ENCODE data around the gene RYR3.

DNA sequence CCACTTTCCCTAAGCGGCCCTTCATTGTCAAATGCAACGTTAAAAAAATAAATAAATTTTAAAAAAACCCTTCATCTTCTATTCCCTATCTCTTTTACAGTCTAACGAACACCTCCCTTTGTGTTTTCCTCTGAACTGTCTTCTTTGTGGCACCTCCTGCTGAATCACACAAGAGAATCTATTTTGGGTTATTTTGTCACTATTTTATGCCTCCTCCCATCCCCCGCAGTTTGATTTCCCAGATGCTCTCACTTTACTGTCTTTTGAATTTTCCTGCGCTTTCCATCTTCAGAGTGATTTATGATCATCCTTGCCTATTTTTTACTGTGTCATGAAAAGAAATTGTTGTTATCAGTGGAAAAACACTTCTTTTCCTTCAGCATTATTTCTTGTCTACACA is 32.5 kb downstream of the RYR3 start:
- TF ChIP-seq, protein P1, sequence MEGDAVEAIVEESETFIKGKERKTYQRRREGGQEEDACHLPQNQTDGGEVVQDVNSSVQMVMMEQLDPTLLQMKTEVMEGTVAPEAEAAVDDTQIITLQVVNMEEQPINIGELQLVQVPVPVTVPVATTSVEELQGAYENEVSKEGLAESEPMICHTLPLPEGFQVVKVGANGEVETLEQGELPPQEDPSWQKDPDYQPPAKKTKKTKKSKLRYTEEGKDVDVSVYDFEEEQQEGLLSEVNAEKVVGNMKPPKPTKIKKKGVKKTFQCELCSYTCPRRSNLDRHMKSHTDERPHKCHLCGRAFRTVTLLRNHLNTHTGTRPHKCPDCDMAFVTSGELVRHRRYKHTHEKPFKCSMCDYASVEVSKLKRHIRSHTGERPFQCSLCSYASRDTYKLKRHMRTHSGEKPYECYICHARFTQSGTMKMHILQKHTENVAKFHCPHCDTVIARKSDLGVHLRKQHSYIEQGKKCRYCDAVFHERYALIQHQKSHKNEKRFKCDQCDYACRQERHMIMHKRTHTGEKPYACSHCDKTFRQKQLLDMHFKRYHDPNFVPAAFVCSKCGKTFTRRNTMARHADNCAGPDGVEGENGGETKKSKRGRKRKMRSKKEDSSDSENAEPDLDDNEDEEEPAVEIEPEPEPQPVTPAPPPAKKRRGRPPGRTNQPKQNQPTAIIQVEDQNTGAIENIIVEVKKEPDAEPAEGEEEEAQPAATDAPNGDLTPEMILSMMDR (IDR thresholded peaks at IDR 0.05; ENCODE audit: low read depth, low read length): no peak
- no peak for TF ChIP-seq EZH2phosphoT487 (IDR thresholded peaks at IDR 0.05; ENCODE audit: low read depth)

Data from OCI-LY3 (cell line).